Mammary epithelial cell (primary cell): Measurements from ENCODE around the gene ZNF273.

Experiments
- CTCF ChIP-seq, 2 donors: IDR thresholded peaks in 1 of 2; conservative IDR thresholded peaks in 1 of 2; 2 replicates each; pipeline ENCODE4 v1.5.1; 2011 to 2012; ENCODE audit warnings: inconsistent platforms in 2 of 2, low read length in 2 of 2, mild to moderate bottlenecking in 2 of 2, control low read depth in 1 of 2, low read depth in 1 of 2; ENCODE audit not compliant: insufficient read depth in 1 of 2; ENCODE audit errors: extremely low read depth in 1 of 2
- EZH2 ChIP-seq: IDR thresholded peaks from 2 replicates; pipeline ENCODE4 v1.6.1; 2012; ENCODE audit warnings: low read length, inconsistent platforms, borderline replicate concordance

GRCh38 chr7:64978497-64979203 lies 75.6 kb downstream of the ZNF273 start:
- TF ChIP-seq CTCF (conservative IDR thresholded peaks at IDR 0.05 in 1 of 2, IDR thresholded peaks at IDR 0.05 in 1 of 2; ENCODE audit: extremely low read depth in 1 of 2, insufficient read depth in 1 of 2, low read depth in 1 of 2, low read length in 2 of 2), result no peak
- no peak for TF ChIP-seq EZH2
